RWPE1 (cell line): Measurements from ENCODE around the gene COLEC12.

Source experiments
- CTCF ChIA-PET: fragments of 350-600 bp; sonication (Branson Sonifier 250); formaldehyde crosslinking; extraction: SDS; loops from one replicate; lab custom pipeline; 2021; lab: Yijun Ruan, JAX
- POLR2A ChIA-PET: fragments of 400-600 bp; formaldehyde crosslinking; extraction: SDS; loops from one replicate; lab custom pipeline; 2020; ENCODE audit warnings: antibody characterized with exemption; ENCODE audit not compliant: low non-redundant PET; lab: Yijun Ruan, JAX
- DNase-seq: peaks from one replicate; pipeline ENCODE4 v3.0.0; 2012; ENCODE audit warnings: low spot score
- H3K27ac ChIP-seq: fragments of 450-650 bp; 2 replicates; pipeline ENCODE4 v1.5.1; 2017
- CTCF ChIP-seq: fragments of 450-650 bp; conservative IDR thresholded peaks from 2 replicates; pipeline ENCODE4 v1.5.1; 2017; ENCODE audit warnings: low read depth, mild to moderate bottlenecking

COLEC12 gene

DNA sequence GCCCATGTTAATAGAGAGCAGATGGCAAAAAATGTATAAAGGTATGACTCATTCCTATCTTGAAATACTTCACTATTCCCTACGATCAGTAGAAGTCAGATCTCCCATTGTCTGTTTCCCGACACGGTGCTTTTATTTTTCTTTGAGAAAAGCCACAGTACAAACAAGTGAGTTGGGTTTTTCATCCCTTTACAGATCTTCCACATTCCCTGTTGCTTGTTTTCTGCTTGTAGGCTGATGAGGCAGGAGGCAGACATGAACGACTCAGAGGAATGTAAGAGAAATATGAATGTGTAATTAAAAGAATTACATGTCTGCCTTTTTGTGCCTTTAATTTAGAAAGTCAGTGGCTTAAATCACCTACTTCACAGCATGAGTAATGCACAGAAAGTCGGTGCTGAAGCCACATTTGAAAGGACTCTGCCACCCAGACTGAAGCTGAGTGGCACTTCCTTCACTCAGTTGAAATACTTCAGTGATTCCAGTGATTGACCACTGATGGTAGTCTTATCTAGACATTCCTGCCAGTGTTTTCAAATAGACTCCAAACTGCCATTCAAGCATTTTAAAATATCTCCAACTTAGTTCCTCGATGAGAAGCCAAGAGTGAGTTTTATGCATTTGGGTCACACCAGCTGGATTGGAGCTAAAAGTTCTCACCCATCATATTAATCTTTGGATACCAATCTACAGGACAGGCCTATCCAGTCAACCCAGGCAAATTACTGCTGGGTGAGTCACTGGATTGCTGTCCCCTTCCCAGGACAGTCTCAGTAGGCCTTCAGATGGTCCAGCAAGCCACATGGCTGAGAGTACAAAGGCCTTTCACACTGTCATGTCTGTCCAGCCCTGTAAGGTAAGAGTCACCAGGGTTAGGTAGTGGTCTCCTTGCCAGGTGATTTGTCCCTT lies 79.0 kb downstream of the COLEC12 start:
- DNase-seq: no peak
- no peak overlapping the region for H3K27ac ChIP-seq
- TF ChIP-seq CTCF: no peak
- ChIA-PET POLR2A (no interaction called here), CTCF (interaction anchor here (0.7 kb wide), 1 partner anchor 17 kb away, joined by 3 read pairs; no protein-coding TSS in a partner anchor)

DNA sequence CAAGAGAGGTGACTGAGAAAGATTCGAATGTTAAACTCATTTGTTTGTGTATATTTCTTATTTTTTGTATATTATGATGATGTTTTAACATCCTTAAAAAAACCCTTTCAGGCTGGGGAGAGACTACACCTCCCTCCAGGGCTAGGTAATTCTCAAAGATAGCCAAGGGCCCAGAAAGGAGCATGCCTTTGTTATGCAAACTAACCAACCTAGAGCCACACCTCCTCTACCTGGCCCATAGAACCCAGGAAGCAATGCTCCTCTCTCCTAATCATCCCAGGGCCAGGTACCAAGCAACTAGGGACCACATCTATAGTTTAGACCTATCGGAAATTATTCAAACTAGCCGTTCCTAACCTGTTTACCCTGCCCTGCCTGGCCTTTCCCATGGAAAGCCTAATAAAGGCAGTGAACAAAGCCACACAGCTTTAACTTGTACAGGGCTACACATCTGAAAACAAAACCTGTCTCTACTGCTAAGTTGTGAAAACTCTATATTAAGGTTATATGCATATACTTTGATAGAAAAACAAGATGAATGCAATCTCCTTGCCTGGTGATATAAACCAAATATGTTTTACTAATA lies 79.7 kb downstream of the COLEC12 start:
- H3K27ac ChIP-seq: no peak overlapping the region
- ChIA-PET POLR2A (no interaction called here), CTCF (no interaction called here)
- DNase-seq: no peak
- TF ChIP-seq CTCF: no peak

DNA sequence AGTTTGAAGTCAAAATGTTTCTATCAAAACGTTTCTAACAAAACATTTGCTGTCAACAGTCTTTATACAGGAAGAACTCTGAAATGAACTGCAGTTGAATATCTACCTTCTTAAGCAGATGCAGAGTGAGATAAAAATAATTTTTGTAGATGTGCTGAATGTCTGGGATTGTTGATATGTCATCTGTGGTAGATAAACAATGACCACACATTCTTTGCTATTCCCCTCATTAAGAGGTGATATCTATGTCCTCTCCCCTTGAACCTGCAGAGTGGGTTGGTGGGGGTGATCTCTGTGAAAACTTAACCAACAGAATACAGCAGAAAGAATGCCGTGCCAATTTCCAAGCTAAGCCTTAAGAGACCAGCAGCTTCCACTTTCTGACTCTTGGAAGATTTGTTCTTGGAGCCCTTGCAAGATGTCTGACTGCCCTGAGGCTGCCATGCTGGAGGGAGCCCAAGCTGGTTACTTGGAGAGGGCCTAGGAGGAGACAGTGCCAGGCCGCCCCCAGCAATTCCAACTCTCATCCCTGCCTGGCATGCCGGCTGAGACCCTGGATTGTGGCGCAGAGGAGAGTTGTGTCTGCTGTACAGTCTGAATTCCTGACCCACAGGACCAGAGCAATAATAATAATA lies 80.8 kb downstream of the COLEC12 start:
- ChIA-PET POLR2A (no interaction called here), CTCF (no interaction called here)
- no peak overlapping the region for H3K27ac ChIP-seq
- DNase-seq: no peak
- TF ChIP-seq CTCF: no peak

DNA sequence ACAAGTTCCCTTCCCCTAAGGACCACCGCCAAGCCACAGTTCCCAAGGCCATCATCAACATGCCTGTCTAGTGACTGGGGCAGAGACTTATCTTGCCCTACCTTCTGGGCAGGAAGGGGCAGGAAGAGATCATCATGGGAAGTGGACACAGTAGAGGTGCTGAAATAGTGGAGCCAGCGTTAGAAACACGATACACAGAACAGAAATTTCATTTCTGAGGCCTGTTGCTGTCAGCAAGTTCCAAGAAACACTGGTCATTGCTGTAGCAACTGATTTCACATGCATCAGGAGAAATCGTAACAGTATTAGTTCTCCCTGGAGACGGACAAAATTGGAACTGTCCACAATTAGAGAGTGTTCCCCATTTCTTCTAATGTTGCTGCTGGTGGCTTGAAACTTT lies 83.0 kb downstream of the COLEC12 start:
- H3K27ac ChIP-seq: no peak overlapping the region
- POLR2A ChIA-PET: no interaction called here
- CTCF ChIA-PET: no interaction called here
- TF ChIP-seq CTCF: no peak
- DNase-seq: no peak

DNA sequence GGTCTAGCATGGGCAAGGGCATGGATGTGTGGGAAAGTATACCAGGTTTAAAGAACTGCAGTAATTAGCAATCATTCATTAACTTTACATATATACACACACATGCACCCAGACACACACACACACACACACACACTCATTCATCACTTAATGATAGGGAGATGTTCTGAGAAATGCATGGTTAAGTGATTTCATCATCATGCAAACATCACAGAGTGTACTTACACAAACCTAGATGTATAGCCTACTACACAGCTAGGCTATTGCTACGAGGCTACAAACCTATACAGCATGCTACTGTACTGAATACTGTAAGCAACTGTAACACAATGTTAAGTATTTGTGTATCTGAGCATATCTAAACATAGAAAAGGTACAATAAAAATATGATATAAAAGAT lies 83.6 kb downstream of the COLEC12 start:
- TF ChIP-seq CTCF: no peak
- CTCF ChIA-PET: no interaction called here
- no peak for DNase-seq
- POLR2A ChIA-PET: no interaction called here
- no peak overlapping the region for H3K27ac ChIP-seq
